Smooth muscle cell of the pulmonary artery (primary cell): Measurements from ENCODE around the gene DENND11. TPM values are rescaled to one million over a fixed set of nuclear protein-coding genes. Genes with fewer than 3 reads are reported as not detected.

Experiments
- total RNA-seq: library from RNA; depleted of rRNA; stranded (reverse); fragments of >200 nt; gene quantifications from 2 replicates; pipeline ENCODE4 v1.2.3, GENCODE V29; 2014

DENND11 gene, protein sequence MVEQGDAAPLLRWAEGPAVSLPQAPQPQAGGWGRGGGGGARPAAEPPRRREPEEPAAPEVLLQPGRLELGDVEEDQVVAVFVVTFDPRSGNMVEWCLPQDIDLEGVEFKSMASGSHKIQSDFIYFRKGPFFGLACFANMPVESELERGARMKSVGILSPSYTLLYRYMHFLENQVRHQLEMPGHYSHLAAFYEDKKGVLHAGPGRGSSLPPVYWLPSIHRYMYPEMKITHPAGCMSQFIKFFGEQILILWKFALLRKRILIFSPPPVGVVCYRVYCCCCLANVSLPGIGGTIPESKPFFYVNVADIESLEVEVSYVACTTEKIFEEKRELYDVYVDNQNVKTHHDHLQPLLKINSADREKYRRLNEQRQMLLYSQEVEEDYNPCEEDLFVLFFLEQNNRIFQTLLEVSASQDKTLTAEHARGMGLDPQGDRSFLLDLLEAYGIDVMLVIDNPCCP
- 9.4 and 10.7 TPM in 2 replicates for total RNA-seq

GRCh38 chr7:141702047-141702567 lies at the start of gene DENND11:
Gene DENND11, minus strand, starts transcription at chr7:141702166. Its CDS starts 13 bp downstream, at chr7:141702153.

DNA sequence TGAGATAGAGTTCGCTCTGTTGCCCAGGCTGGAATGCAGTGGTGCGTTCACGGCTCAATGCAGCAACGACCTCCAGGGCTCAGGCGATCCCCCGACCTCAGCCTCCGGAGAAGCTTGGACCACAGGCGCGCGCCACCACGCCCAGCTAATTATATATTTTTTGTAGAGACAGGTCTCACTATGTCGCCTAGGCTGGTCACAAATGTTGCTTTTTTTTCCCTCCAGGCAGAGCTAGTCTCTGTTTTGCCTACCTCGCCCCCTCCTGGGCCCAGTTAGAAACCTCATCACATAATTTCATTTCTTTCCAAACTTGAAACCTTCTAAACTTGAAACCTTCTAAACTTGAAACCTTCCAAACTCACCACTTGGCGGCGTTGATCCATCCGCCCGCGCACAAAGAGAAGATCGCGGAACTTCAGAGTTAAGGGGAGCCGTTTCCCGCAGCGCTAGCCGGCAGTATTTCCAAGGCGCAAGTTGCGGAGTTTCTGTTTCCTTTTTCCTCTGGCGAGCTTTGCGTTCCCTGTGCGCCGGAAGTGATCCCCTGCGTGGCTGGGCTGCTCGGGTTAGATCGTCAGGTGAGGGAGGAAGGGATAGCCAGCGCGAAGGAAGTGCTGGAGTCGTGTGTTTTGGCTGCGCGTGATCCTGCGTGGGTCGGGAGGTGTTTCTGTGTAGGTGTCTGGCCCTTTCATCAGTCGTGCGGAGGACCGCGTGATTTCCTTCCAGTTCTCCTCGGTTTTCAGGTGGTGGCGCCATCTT lies 36.0 kb upstream of the DENND11 start, which contains the start of gene SSBP1:
SSBP1 (plus strand) TSS at position 523 of the 756 bp plus-strand sequence. CDS start 809 bp downstream, outside the sequence.

DNA sequence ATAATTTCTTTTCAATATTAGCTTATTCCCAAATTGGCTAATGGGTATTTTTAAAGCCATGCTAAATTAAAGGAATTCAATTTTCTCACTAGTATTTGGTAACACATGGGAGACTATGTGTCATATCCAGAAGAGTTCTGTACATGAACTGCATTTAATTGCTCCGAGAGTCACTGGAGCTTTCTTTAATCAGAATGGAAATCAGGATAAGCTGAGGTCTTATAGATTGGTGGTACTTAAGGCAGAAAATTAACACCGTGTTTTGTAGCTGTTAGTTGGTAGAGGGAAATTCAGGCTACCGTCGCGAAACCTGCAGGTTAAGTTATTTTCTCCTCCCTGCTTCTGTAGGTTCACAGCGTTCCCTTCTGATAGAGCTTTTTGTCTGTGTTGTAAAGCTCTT lies 6.4 kb upstream of the DENND11 start, which contains the start of gene WEE2:
WEE2 (plus strand) TSS at position 3 of the 400 bp plus-strand sequence. CDS start 406 bp downstream, outside the sequence.

Other genes starting within 250 kb of the DENND11 start
- 20.5 and 21.3 TPM in 2 replicates for gene AGK, start 150.8 kb downstream of the DENND11 start, total RNA-seq
- not detected in 2 replicates for gene WEE2, start 6.2 kb upstream of the DENND11 start, total RNA-seq
- 77.1 and 90.1 TPM in 2 replicates for gene SSBP1, start 36.2 kb upstream of the DENND11 start, total RNA-seq
- 2.0 and 2.4 TPM in 2 replicates for gene TAS2R3, start 61.9 kb upstream of the DENND11 start, total RNA-seq
- 1.5 and 1.9 TPM in 2 replicates for gene TAS2R4, start 74.5 kb upstream of the DENND11 start, total RNA-seq
- 1.6 and 2.1 TPM in 2 replicates for gene TAS2R5, start 88.1 kb upstream of the DENND11 start, total RNA-seq
- gene PRSS37, start 139.3 kb upstream of the DENND11 start, total RNA-seq = not detected in 2 replicates
- gene OR9A4, start 214.2 kb upstream of the DENND11 start, total RNA-seq = 0.07 TPM in 1 of 2 replicates, not detected in the other
- gene CLEC5A, start 244.8 kb upstream of the DENND11 start, total RNA-seq = not detected in 2 replicates